22Rv1 (cell line): ENCODE data around the gene PORCN.

Source experiments
- H3K27ac ChIP-seq: fragments of 450-650 bp; 2 replicates; pipeline ENCODE4 v1.5.1; 2017
- ZFX ChIP-seq: fragments of 450-650 bp; IDR thresholded peaks from 2 replicates; pipeline ENCODE4 v1.6.1; 2017; ENCODE audit warnings: antibody characterized with exemption, borderline replicate concordance
- TF ChIP-seq, protein P1 (sequence below): fragments of 450-650 bp; IDR thresholded peaks from 2 replicates; pipeline ENCODE4 v1.5.1; 2017; ENCODE audit warnings: mild to moderate bottlenecking

PORCN gene

DNA sequence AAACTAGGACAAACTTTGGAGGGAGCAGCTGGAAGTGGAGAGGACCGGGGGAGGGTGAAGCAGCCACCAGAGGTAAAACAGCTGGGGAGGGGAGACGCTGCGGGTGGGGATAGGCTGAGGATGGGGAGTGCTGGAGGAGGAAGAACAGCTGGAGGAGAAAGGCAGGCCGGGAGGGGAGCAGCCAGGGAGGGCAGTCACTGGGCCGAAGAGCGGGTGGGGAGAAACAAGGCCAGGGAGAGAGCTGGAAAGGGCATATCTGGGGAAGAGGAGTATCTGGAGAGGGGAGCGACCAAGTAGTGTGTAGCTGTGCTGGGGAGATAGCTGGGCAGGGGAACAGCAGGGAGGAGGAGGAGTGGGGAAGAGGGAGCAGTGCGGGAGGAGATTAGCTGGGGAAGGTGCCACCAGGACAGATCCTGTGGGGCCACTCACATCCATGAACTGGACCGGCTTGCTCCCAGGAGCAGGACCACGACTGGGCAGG lies 41.5 kb upstream of the PORCN start:
- H3K27ac ChIP-seq = no peak overlapping the region
- TF ChIP-seq ZFX = no peak
- TF ChIP-seq, protein P1, sequence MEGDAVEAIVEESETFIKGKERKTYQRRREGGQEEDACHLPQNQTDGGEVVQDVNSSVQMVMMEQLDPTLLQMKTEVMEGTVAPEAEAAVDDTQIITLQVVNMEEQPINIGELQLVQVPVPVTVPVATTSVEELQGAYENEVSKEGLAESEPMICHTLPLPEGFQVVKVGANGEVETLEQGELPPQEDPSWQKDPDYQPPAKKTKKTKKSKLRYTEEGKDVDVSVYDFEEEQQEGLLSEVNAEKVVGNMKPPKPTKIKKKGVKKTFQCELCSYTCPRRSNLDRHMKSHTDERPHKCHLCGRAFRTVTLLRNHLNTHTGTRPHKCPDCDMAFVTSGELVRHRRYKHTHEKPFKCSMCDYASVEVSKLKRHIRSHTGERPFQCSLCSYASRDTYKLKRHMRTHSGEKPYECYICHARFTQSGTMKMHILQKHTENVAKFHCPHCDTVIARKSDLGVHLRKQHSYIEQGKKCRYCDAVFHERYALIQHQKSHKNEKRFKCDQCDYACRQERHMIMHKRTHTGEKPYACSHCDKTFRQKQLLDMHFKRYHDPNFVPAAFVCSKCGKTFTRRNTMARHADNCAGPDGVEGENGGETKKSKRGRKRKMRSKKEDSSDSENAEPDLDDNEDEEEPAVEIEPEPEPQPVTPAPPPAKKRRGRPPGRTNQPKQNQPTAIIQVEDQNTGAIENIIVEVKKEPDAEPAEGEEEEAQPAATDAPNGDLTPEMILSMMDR = no peak

DNA sequence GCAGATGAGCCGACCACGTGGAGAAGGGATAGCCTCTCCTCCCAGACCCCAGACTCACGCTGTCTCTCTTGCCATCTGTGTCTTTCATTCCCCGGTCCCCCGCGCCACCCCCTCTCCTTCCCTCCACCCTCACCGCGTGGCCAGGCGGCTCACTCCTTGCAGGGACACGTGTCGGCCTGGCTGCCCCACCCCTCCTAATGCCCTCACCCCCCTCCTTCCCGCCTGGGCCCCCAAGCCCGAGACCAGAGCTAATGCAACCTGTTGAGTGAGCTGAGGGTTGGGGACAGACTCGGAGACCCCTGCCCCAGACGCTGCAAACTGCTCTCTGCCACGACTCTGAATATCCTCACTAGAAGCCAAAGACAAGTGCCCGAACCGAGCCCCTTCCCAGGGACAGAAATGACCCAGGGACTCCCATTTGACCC lies 40.5 kb upstream of the PORCN start:
- TF ChIP-seq ZFX = no peak

DNA sequence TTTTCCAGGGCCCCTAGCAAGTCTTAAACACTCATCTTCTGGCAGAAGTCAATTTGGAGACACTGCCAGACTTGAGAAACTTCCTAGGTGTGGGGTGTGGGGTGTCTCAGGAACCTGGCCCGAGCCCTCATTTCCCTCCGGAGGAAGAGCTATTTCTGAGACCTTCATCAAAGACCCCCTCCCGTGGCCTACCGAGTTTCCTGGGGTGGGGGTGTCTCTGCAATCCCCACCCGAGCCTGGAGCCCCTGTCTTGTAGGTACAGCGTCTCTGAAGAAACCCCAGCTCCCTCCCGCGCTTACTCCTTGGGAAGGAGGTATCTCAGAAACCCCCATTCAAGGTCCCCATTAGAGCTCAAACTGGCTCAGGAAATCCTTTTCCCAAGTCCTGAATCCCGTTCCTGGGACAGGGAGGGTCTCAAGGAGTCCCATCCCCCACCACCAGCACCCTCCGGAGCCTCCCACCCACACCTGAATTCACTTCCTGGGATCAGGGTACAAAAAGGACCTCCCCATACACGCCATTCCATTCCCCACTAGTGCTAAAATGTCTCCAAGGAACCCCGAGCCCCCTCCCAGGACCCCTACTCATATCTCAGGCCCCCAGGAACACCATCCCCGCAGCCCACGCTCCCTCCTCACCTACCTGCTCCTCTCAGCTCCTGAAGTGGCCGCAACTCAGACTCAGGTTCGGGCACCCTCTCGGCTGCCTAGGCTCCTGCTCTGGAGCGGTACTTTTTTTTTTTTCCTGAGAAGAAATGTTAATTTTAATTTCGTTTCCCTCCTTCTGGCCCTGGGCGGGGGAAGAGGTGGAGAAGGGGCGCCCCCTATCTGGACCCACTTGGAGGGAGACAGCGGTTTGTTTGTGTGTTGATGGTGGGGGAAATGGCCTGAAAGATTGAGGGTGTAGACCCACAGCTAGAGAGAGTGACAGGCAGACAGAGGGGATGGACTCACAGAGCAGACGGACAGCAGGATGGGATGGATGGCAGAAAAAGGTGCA lies 39.8 kb upstream of the PORCN start:
- TF ChIP-seq, protein P1 = no peak
- no peak for TF ChIP-seq ZFX
- H3K27ac ChIP-seq = no peak overlapping the region

More for the DNA sequence above, 40.5 kb upstream of the PORCN start:
- no peak overlapping the region for H3K27ac ChIP-seq

DNA sequence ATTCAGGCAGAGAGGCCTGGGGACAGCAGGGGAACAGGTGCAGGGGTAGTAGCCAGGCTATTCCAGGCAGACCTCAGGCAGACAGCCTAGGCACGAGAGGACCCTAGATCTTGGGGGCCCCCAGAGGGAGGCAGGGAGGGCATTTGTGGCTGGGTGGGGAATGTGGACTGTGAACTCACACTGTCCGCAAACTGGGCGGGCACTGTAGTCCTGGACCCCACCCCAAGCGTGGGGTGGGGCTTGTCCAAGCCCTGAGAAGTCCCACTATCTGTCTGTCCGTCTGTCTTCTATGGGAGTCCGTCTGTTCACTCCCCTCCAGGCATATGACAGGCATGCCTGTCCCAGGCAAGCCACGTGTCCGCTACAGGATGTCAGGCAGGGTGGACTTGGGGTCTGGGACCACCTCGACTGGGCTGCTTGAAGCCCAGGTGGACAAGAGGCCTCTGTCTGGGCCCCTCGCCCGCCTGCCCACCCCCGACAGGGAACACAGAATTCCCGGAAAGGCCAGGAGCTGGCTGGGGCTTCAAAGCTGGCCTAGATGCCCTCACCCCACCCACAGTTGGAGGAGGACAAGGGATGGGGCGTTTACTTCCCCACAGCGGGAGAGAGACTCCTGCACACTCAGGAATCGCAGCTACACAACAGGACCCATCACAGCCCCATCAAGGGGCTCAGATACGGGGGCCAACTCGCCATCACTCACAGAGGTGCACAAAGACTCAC lies 38.5 kb upstream of the PORCN start, which contains the start of gene SLC38A5:
Gene SLC38A5 (minus strand): TSS at position 151 of the 723 bp plus-strand sequence. CDS start 2,336 bp downstream, outside the sequence.
- H3K27ac ChIP-seq = no peak within 1 kb of the TSS
- TF ChIP-seq, protein P1 = no peak
- no peak for TF ChIP-seq ZFX

DNA sequence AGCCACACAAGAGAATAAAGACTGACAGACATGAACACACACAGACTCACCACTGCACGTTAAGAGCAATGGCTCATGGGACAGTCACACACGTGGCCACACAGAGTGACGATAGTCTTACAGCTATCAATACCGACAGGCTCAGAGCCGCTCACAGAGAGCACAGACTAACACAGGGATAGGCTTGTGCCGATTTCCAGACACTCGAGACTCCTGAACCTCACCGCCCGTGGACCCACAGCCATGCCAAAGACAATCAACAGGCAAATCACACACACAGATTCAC lies 38.0 kb upstream of the PORCN start:
- TF ChIP-seq ZFX = no peak
- TF ChIP-seq, protein P1 = no peak
- H3K27ac ChIP-seq = no peak overlapping the region

DNA sequence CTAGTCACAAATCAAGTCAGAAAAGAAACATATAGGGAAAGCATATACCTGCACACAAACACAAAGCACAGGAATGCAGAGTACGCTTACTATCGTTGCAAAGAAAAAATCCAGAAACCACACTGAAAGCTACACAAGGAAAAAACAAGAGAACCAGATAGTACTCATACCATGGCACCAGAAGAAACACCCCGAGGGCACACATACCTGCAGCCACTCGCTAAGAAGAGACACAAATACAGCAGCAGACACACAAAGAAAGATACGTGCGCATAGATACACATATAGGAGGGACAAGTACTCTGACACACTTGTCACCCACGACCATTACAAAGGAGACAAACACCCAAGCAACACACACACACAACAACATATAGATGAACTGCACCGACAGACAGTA lies 37.3 kb upstream of the PORCN start:
- H3K27ac ChIP-seq = no peak overlapping the region
- no peak for TF ChIP-seq ZFX
- TF ChIP-seq, protein P1 = no peak

DNA sequence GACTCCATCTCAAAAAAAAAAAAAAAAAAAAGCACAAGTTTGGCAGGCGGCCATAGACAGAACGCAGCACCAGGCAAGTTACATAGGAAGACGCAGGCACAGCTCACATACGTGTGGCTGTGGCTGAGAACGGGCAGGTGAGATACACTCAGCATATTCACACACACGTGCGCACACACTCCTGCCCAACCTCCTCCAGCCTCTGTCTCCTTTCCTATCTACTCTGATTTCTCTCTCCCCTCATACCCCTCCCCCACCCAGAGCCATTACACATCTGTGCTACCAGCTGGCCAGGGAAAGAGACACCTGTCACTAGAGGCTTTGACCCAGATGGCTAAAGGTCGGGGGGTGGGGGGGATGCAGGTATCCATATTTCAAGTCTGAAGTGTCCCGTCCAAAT lies 36.6 kb upstream of the PORCN start:
- TF ChIP-seq, protein P1 = no peak
- TF ChIP-seq ZFX = no peak
- no peak overlapping the region for H3K27ac ChIP-seq
